Kidney (tissue), 14 donors: Measurements from ENCODE around the gene MYH8. TPM values are rescaled to one million over a fixed set of nuclear protein-coding genes. Genes with fewer than 3 reads are reported as not detected.
A peak's percentile ranks its signal among the peaks of the same experiment; 100 is the strongest.

Experiments used
- DNase-seq, 5 donors: peaks; one replicate each; pipeline ENCODE4 v3.0.0-alpha.2; 2013 to 2020
- FAIRE-seq: peaks from 2 replicates; lab custom pipeline; 2012; peaks lifted over from hg19 to GRCh38; lab: Jason Lieb, UNC
- H3K27ac ChIP-seq, 2 donors: one replicate each; pipeline ENCODE4 v1.7.0; 2013; ENCODE audit warnings: low read depth in 2 of 2, low read length in 2 of 2, inconsistent platforms in 1 of 2
- H3K27me3 ChIP-seq: one replicate; pipeline ENCODE4 v1.7.1; 2013; ENCODE audit warnings: low read length, inconsistent platforms; ENCODE audit not compliant: control insufficient read depth, insufficient read depth
- H3K36me3 ChIP-seq, 3 donors: one replicate each; pipeline versions ENCODE4 v1.7.0 to v1.7.1; 2013; ENCODE audit warnings: low read length in 3 of 3, control low read depth in 1 of 3, inconsistent platforms in 1 of 3; ENCODE audit not compliant: insufficient read depth in 3 of 3, control insufficient read depth in 2 of 3
- H3K4me1 ChIP-seq, 3 donors: one replicate each; pipeline versions ENCODE4 v1.7.0 to v1.7.1; 2013; ENCODE audit warnings: low read length in 3 of 3, inconsistent platforms in 1 of 3, low read depth in 1 of 3; ENCODE audit not compliant: control insufficient read depth in 2 of 3, insufficient read depth in 2 of 3
- H3K4me3 ChIP-seq, 3 donors: one replicate each; pipeline versions ENCODE4 v1.7.0 to v1.8.1; 2013; ENCODE audit warnings: low read length in 3 of 3, control low read depth in 1 of 3, inconsistent platforms in 1 of 3
- H3K9ac ChIP-seq, 3 donors: one replicate each; pipeline versions ENCODE4 v1.7.0 to v1.7.1; 2013; ENCODE audit warnings: low read length in 3 of 3, control low read depth in 1 of 3, inconsistent platforms in 1 of 3
- H3K9me3 ChIP-seq, 3 donors: one replicate each; pipeline versions ENCODE4 v1.7.0 to v1.7.1; 2013; ENCODE audit warnings: low read length in 3 of 3, control low read depth in 1 of 3, inconsistent platforms in 1 of 3; ENCODE audit not compliant: control insufficient read depth in 2 of 3, insufficient read depth in 1 of 3
- intact Hi-C: fragments of 100-400 bp; cut with DNase I; formaldehyde crosslinking; loops from one replicate; pipeline ENCODE4 v1.11.1; 2022
- polyA plus RNA-seq: library from polyadenylated mRNA; stranded (reverse); fragments of 350-450 nt; fragmentation: Illumina TruSeq; extraction: RNeasy Lipid Tissue Mini Kit (QIAGEN cat#74804); gene quantifications from one replicate; pipeline ENCODE4 v1.2.3, GENCODE V29; 2014; ENCODE audit warnings: low read depth, low replicate concordance; ENCODE audit not compliant: insufficient read depth
- total RNA-seq: library from RNA; stranded (reverse); fragmentation: NEBNext Ultra II Directional; extraction: Animal tissue kit (Norgen Biotek cat#: 25700); gene quantifications from one replicate; pipeline ENCODE4 v1.2.1, GENCODE V29; 2021
- TF ChIP-seq, protein P1 (sequence below): IDR thresholded peaks from 3 replicates; pipeline ENCODE4 v1.5.1; 2012; ENCODE audit warnings: mild to moderate bottlenecking, moderate library complexity, borderline replicate concordance; ENCODE audit not compliant: insufficient read depth; ENCODE audit errors: extremely low read depth
- donor health status: control.
- donor health status: control.
- donor health status: control.
- donor health status: control.
- donor health status: control.
- donor health status: DM: yes; HTN: yes; CAD: no.
- donor health status: Normal renal cell carcinoma (clear cell type).

MYH8 gene
- total and polyA plus RNA-seq, 2 donors from 2014 or later, result 0.28 to 0.30 TPM

DNA sequence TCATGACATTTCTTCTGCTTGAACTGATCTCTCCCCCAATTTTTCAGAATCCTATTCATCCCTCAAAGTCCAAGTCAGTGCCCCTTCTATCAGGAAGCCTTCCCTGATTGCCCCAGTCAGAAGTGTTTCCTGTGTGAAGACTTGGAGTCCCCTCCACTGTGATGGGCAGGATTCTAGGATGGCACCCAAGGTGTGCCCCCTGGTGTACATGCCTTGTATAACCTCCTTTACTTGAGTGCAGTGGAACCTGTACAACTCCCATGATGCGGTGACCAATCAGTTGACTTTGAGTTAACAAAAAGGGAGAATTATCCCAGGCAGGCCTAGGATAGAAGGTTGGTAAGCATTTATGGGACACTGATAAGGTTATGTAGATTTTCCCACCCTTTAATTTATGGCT, 72.3 kb downstream of the MYH8 start:
- no peak overlapping the region for H3K4me3 ChIP-seq
- H3K9ac ChIP-seq, result no peak overlapping the region

DNA sequence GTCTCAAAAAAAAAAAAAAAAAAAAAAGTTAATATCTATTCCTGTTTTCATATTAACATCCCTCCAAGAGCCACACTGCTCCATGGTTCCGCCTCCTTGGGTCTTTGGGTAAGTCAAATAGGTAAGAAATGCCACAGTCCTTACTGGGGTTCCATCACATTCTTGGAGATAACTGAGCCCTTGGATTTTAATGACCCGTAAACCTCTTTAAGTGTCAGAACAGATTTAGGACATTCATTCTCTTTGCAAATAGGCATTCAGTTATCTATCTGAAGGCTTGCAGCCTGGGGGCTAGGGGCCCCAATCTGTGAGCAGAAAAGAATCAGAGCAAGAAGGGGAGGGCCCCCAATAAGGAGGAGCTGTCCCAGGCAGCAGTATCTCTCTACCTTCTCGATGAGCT, 76.9 kb downstream of the MYH8 start:
- Histone ChIP-seq H3K9me3 (no peaks in the 10 kb centered on the region), H3K9ac (no peak overlapping the region), H3K4me1 (no peaks in the 10 kb centered on the region), H3K27ac (no peak overlapping the region), H3K27me3 (no peaks in the 10 kb centered on the region), H3K4me3 (no peak overlapping the region), H3K36me3 (no peaks in the 10 kb centered on the region)
- FAIRE-seq (no peak), DNase-seq (peak in 3 of 5 donors; percentile 14 to 62 (median 53))
- intact Hi-C loops, result no loop called here
- TF ChIP-seq, protein P1, sequence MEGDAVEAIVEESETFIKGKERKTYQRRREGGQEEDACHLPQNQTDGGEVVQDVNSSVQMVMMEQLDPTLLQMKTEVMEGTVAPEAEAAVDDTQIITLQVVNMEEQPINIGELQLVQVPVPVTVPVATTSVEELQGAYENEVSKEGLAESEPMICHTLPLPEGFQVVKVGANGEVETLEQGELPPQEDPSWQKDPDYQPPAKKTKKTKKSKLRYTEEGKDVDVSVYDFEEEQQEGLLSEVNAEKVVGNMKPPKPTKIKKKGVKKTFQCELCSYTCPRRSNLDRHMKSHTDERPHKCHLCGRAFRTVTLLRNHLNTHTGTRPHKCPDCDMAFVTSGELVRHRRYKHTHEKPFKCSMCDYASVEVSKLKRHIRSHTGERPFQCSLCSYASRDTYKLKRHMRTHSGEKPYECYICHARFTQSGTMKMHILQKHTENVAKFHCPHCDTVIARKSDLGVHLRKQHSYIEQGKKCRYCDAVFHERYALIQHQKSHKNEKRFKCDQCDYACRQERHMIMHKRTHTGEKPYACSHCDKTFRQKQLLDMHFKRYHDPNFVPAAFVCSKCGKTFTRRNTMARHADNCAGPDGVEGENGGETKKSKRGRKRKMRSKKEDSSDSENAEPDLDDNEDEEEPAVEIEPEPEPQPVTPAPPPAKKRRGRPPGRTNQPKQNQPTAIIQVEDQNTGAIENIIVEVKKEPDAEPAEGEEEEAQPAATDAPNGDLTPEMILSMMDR, result no peak

More for the DNA sequence above, 72.3 kb downstream of the MYH8 start:
- Histone ChIP-seq H3K36me3 (no peaks in the 10 kb centered on the region), H3K9me3 (no peaks in the 10 kb centered on the region), H3K4me1 (no peaks in the 10 kb centered on the region), H3K27me3 (no peaks in the 10 kb centered on the region), H3K27ac (no peak overlapping the region)
- TF ChIP-seq, protein P1, result no peak
- DNase-seq (no peak), FAIRE-seq (no peak)
- intact Hi-C loops, result no loop called here

Other genes starting within 250 kb of the MYH8 start
- 20.5 TPM for gene GAS7, start 223.3 kb downstream of the MYH8 start, total RNA-seq
- gene GAS7, start 223.3 kb downstream of the MYH8 start, polyA plus RNA-seq, result 1.1 TPM
- not detected for gene MYH13, start 48.9 kb downstream of the MYH8 start, total RNA-seq
- not detected for gene MYH13, start 48.9 kb downstream of the MYH8 start, polyA plus RNA-seq
- gene MYH4, start 47.6 kb upstream of the MYH8 start, total RNA-seq, result not detected
- gene MYH4, start 47.6 kb upstream of the MYH8 start, polyA plus RNA-seq, result not detected
- not detected for gene MYH1, start 96.6 kb upstream of the MYH8 start, total RNA-seq
- gene MYH1, start 96.6 kb upstream of the MYH8 start, polyA plus RNA-seq, result not detected
- not detected for gene MYH2, start 127.7 kb upstream of the MYH8 start, total RNA-seq
- gene MYH2, start 127.7 kb upstream of the MYH8 start, polyA plus RNA-seq, result not detected
- gene MYH3, start 235.4 kb upstream of the MYH8 start, total RNA-seq, result 2.9 TPM
- gene MYH3, start 235.4 kb upstream of the MYH8 start, polyA plus RNA-seq, result 2.5 TPM